Stimulated activated CD4-positive, alpha-beta T cell treated with anti-CD3 and anti-CD28 coated beads, Interleukin-15, amount 100 ng/mL, for 24 hours (primary cell): ENCODE data around the gene IFNA21.
"Not testable (repeated sequence)": the region's sequence is repeated elsewhere in the genome, so short reads cannot be mapped to it uniquely, and the experiment has no call there.

Experiments used
- DNase-seq: peaks from one replicate; pipeline ENCODE4 v3.0.0-alpha.2; 2020

IFNA21 gene

DNA sequence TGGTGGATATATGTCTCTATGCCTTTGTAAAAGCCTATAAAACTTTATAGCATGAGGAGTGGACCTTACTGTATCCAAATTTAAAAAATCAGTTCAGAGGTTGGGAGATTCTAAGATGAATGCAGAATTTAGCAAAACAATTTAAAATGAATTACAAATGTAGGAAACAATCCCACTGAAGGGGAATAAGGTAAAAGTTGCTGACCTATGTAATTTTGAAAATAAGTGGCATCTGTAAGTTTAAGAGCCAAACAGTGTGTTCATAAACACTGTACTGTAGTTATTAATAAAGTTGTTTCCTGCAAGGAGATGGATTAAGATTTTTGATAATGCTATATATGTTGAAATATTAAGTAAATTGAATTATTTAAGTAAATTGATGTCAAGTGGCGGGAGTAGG is 29.4 kb downstream of the IFNA21 start:
- no peak for DNase-seq

DNA sequence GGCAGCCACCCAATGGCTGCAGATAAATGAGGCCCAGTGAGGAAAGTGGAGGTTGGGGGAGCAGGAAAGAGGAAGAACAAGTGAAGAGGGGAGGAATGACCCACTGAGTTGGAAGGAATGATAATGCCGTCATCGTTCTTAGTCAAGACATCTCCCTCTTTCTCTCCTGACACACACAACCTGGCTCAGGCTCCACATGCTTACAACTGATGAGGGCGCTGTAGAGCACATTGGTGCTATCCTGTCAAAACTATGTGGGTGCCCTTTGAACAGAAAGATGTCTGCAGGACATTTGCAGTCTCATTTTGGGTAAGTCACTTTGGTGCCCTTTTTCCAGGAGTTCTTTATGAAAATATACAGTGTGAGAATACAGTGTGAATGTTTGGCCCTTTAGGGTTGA is 30.7 kb downstream of the IFNA21 start:
- DNase-seq, result no peak

DNA sequence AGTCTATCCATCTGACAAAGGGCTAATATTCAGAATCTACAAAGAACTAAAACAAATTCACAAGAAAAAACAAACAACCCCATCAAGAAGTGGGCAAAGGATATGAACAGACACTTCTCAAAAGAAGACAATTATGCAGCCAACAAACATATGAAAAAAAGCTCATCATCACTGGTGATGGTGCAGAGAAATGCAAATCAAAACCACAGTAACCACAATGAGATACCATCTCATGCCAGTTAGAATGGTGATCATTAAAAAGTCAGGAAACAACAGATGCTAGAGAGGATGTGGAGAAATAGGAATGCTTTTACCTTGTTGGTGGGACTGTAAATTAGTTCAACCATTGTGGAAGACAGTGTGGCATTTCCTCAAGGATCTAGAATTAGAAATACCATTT is 38.3 kb downstream of the IFNA21 start:
- not testable (repeated sequence) for DNase-seq

DNA sequence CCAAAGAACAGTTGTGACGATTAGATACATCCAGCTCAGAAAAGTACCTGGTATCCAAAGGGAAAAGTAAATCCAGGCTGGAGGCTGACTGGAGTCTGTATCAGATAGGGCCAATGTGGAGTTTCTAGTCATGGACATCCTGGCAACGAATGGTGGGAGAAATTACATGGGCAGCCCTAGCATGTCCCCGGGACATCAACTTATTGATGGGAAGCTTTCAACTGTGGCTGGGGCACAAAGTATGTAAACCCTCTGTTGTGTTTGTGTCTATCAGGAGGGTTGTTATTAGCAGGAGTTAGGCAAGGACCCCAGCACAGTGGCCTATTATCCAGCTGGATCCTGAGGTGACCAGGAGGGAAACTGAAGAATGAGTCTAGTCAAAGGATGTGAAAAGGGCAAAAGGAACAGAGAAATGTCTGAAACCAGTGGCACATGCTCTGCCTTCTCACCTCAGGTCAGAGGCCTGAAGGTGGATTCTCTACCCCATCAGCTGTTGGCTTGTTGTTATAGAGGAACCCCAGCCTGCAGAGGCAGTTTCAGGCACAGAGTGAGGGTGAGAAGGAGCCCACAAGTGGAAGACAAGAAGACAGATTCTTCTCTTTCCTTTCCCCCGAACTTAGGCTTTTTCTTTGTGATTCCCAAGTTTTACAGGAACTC is 44.7 kb downstream of the IFNA21 start:
- DNase-seq, result no peak

GRCh38 chr9:21121079-21121478 is 45.4 kb downstream of the IFNA21 start:
- no peak for DNase-seq

DNA sequence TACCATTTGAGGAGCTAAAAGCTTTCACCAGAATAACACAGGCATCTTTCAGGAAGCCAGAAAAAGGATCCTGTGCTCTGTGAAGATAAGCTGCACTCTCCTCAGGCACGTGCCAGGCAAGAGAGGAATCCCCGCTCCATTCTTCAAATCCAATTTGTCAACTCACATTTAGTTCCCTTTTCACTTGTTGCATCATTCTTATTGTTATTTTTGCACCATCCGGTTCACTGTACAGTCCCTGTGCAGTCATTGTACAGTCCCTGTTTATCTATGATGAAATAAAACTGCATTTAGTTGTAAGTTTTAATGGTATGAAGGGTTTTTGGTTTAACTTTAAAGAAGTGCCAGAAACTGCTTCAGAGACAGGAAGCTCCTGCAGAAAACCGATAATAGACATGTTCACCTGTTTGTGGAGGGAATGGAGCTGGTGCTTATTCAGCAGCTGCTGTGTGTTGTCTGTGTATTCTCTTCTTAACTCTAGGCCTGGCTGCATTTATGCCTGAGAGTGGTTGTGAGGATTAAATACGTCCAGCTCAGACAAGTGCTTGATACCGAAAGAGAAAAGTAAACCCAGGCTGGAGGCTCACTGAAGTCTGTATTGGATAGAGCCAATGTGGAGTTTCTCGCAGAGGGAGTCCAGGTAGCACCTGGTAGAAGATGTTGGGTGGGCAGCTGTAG is 47.2 kb downstream of the IFNA21 start:
- no peak for DNase-seq
